Muscle layer of duodenum (tissue), 2 donors: ENCODE results near the gene PIGV.
"Not testable (repeated sequence)": the region's sequence is repeated elsewhere in the genome, so short reads cannot be mapped to it uniquely, and the experiment has no call there.

Experiments used
- H3K27ac ChIP-seq: one replicate; pipeline ENCODE4 v1.7.0; 2013; ENCODE audit warnings: mild to moderate bottlenecking, low read length
- H3K27me3 ChIP-seq: one replicate; pipeline ENCODE4 v1.7.0; 2013; ENCODE audit warnings: low read depth, mild to moderate bottlenecking, control low read depth, low read length
- H3K36me3 ChIP-seq, 2 donors: one replicate each; pipeline ENCODE4 v1.7.0; 2013; ENCODE audit warnings: low read length in 2 of 2, control low read depth in 1 of 2, mild to moderate bottlenecking in 1 of 2; ENCODE audit not compliant: insufficient read depth in 2 of 2, control insufficient read depth in 1 of 2
- H3K4me1 ChIP-seq, 2 donors: one replicate each; pipeline ENCODE4 v1.7.0; 2013; ENCODE audit warnings: low read length in 2 of 2, mild to moderate bottlenecking in 2 of 2, control low read depth in 1 of 2, moderate library complexity in 1 of 2; ENCODE audit not compliant: insufficient read depth in 2 of 2, control insufficient read depth in 1 of 2
- H3K4me3 ChIP-seq, 2 donors: one replicate each; pipeline ENCODE4 v1.7.0; 2013; ENCODE audit warnings: low read length in 2 of 2, low read depth in 1 of 2, mild to moderate bottlenecking in 1 of 2
- H3K9me3 ChIP-seq, 2 donors: one replicate each; pipeline ENCODE4 v1.7.0; 2013; ENCODE audit warnings: low read length in 2 of 2, control low read depth in 1 of 2, mild to moderate bottlenecking in 1 of 2; ENCODE audit not compliant: control insufficient read depth in 1 of 2
- donor health status: healthy.

PIGV gene

GRCh38 chr1:26797627-26798026 lies 9.9 kb downstream of the PIGV start:
- H3K9me3 ChIP-seq = no peaks in the 10 kb centered on the region
- peaks cover 10 to 22% of the 10 kb centered on the region in 2 donors for H3K36me3 ChIP-seq
- H3K27ac ChIP-seq = no peak overlapping the region
- H3K4me1 ChIP-seq = peaks cover 5 to 12% of the 10 kb centered on the region in 2 donors
- H3K27me3 ChIP-seq = no peaks in the 10 kb centered on the region
- no peak overlapping the region for H3K4me3 ChIP-seq

GRCh38 chr1:26799479-26800142 lies 11.9 kb downstream of the PIGV start:
- H3K4me1 ChIP-seq = peaks cover 5 to 12% of the 10 kb centered on the region in 2 donors
- H3K27me3 ChIP-seq = no peaks in the 10 kb centered on the region
- H3K36me3 ChIP-seq = peaks cover 6 to 11% of the 10 kb centered on the region in 2 donors
- peak overlapping the region; percentile 79 for H3K27ac ChIP-seq
- H3K9me3 ChIP-seq = no peaks in the 10 kb centered on the region
- H3K4me3 ChIP-seq = no peak overlapping the region

DNA sequence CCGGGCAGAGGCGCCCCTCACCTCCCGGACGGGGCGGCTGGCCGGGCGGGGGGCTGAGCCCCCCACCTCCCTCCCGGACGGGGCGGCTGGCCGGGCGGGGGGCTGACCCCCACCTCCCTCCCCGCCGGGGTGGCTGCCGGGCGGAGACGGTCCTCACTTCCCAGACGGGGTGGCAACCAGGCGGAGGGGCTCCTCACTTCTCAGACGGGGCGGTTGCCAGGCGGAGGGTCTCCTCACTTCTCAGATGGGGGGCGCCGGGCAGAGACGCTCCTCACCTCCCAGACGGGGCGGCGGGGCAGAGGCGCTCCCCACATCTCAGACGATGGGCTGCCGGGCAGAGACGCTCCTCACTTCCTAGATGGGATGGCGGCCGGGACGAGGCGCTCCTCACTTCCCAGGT lies 16.2 kb downstream of the PIGV start:
- H3K27me3 ChIP-seq, H3K4me3 ChIP-seq, H3K27ac ChIP-seq, H3K36me3 ChIP-seq, H3K9me3 ChIP-seq: not testable (repeated sequence)
- H3K4me1 ChIP-seq = peaks cover 5 to 12% of the 10 kb centered on the region in 2 donors

DNA sequence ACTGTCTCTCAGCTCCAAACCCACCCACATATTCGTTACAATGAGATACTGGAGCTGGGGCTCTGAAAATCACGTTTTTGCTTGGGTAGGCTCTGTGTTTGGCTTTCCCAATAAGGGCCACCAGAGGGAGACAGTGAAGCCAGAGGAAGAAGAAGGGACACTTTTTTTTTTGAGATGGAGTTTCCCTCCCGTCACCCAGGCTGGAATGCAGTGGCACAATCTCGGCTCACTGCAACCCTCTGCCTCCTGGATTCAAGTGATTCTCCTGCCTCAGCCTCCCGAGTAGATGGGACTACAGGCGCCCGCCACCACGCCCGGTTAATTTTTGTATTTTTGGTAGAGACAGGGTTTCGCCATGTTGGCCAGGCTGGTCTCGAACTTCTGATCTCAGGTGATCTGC lies 22.4 kb downstream of the PIGV start:
- H3K4me3 ChIP-seq, H3K27me3 ChIP-seq, H3K4me1 ChIP-seq, H3K27ac ChIP-seq, H3K36me3 ChIP-seq, H3K9me3 ChIP-seq: not testable (repeated sequence)

- no peaks in the 10 kb centered on the region for H3K9me3 ChIP-seq
- no peak overlapping the region for H3K4me3 ChIP-seq
- H3K27ac ChIP-seq = no peak overlapping the region
- H3K36me3 ChIP-seq = no peaks in the 10 kb centered on the region
- H3K27me3 ChIP-seq = no peaks in the 10 kb centered on the region
- no peaks in the 10 kb centered on the region for H3K4me1 ChIP-seq
These were observed 23.3 kb downstream of the PIGV start for GRCh38 chr1:26811057-26811456.

DNA sequence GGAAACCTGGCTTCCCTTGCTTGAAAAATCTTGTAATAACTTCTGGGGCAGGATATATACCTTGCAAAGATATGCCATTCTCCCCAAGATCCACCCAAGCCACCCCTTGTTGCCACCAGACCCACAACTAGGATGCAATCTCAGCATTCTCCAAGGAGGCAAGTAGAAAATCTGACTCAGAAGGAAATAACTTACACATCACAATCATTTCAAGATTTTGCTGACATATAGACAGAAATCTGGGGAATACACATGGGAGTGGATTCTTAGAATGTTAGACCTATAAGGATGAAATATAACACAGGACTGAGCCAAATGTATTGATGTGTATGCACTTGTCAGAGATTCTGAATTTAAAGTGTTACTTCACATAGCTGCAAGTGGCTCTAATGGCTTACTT lies 24.0 kb downstream of the PIGV start:
- Histone ChIP-seq H3K27ac (no peak overlapping the region), H3K4me3 (no peak overlapping the region), H3K36me3 (no peaks in the 10 kb centered on the region), H3K9me3 (no peaks in the 10 kb centered on the region), H3K4me1 (no peaks in the 10 kb centered on the region), H3K27me3 (no peaks in the 10 kb centered on the region)

GRCh38 chr1:26814377-26814776 lies 26.6 kb downstream of the PIGV start:
- H3K9me3 ChIP-seq = no peaks in the 10 kb centered on the region
- H3K27ac ChIP-seq = no peak overlapping the region
- no peaks in the 10 kb centered on the region for H3K4me1 ChIP-seq
- no peak overlapping the region for H3K4me3 ChIP-seq
- no peaks in the 10 kb centered on the region for H3K27me3 ChIP-seq
- no peaks in the 10 kb centered on the region for H3K36me3 ChIP-seq

DNA sequence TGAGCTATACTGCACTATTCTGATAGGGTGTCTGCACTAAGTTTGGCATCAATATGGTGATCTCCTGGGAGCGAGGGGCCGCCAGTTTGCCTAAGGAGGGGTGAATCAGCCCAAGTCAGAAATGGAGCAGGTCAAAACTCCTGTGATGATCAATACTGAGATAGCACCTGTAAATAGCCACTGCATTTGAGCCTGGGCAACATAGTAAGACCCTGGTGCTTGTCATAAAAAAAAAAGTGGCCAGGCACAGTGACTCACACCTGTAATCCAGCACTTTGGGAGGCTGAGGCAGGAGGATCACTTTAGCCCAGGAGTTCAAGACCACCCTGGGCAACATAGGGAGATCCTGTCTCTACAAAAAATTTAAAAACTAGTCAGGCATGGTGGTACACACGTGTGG lies 27.1 kb downstream of the PIGV start:
- H3K4me1 ChIP-seq = no peaks in the 10 kb centered on the region
- H3K27ac ChIP-seq = no peak overlapping the region
- H3K36me3 ChIP-seq = no peaks in the 10 kb centered on the region
- no peaks in the 10 kb centered on the region for H3K27me3 ChIP-seq
- no peaks in the 10 kb centered on the region for H3K9me3 ChIP-seq
- no peak overlapping the region for H3K4me3 ChIP-seq

- no peaks in the 10 kb centered on the region for H3K36me3 ChIP-seq
- peaks cover 0 to 6% of the 10 kb centered on the region in 2 donors for H3K4me1 ChIP-seq
- no peak overlapping the region for H3K4me3 ChIP-seq
- H3K27ac ChIP-seq = no peak overlapping the region
- no peaks in the 10 kb centered on the region for H3K27me3 ChIP-seq
- no peaks in the 10 kb centered on the region for H3K9me3 ChIP-seq
These were observed 33.1 kb downstream of the PIGV start for GRCh38 chr1:26820784-26821269.

DNA sequence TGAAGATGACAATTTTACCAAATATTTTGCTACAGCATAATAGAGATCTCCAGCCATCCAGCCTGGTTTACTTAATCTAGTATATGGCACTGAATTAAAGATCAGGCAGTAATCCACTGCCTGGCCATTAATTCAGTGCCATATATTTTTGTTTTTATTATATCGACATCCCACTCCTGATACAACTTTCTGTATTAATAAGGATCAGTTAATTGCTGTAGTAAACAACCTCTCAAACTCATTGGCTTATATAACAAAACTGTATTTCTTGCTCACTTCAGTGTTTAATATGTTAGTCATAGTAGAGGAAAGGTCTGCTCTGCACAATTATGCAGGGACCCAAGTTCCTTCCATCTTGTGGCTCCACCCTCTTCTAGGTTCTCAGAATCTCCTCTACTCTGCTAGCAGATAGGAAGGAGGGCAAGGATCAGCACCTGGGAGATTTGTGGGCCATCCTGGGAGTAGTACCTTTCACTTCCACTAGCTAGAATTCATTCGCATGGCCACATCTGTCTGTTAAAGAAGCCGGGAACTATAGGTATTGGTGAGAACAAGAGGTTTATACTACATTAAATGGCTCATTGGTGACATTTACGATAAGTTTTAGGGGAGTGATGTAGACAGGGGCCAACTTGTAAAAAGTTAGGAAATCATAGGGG lies 35.1 kb downstream of the PIGV start:
- peaks cover 4 to 18% of the 10 kb centered on the region in 2 donors for H3K4me1 ChIP-seq
- H3K9me3 ChIP-seq = no peaks in the 10 kb centered on the region
- no peak overlapping the region for H3K27ac ChIP-seq
- H3K36me3 ChIP-seq = no peaks in the 10 kb centered on the region
- H3K4me3 ChIP-seq = no peak overlapping the region
- H3K27me3 ChIP-seq = no peaks in the 10 kb centered on the region

- Histone ChIP-seq H3K36me3 (no peaks in the 10 kb centered on the region), H3K27ac (no peak overlapping the region), H3K27me3 (no peaks in the 10 kb centered on the region), H3K4me1 (peaks cover 16 to 34% of the 10 kb centered on the region in 2 donors), H3K4me3 (no peak overlapping the region), H3K9me3 (no peaks in the 10 kb centered on the region)
These were observed 37.0 kb downstream of the PIGV start for GRCh38 chr1:26824731-26825130.
